Parathyroid adenoma (tissue), 2 donors: ENCODE data around the gene H2BW1.
"Not testable (repeated sequence)": the region's sequence is repeated elsewhere in the genome, so short reads cannot be mapped to it uniquely, and the experiment has no call there.

Experiments used
- H2AFZ ChIP-seq: fragments of 300-600 bp; sonication (generic); one replicate; pipeline ENCODE4 v1.7.0; 2017; ENCODE audit warnings: antibody characterized with exemption, mild to moderate bottlenecking
- H3K27ac ChIP-seq: fragments of 300-600 bp; sonication (generic); one replicate; pipeline ENCODE4 v1.7.0; 2017
- H3K27me3 ChIP-seq: fragments of 300-600 bp; sonication (generic); one replicate; pipeline ENCODE4 v1.7.0; 2017; ENCODE audit warnings: low read length; ENCODE audit not compliant: control insufficient read depth, insufficient read depth
- H3K36me3 ChIP-seq: fragments of 300-600 bp; sonication (generic); one replicate; pipeline ENCODE4 v1.7.0; 2017; ENCODE audit warnings: low read length; ENCODE audit not compliant: control insufficient read depth, insufficient read depth
- H3K4me1 ChIP-seq: fragments of 300-600 bp; sonication (generic); one replicate; pipeline ENCODE4 v1.7.0; 2017; ENCODE audit warnings: control low read depth
- H3K4me2 ChIP-seq: fragments of 300-600 bp; sonication (generic); one replicate; pipeline ENCODE4 v1.7.0; 2017; ENCODE audit warnings: low read length
- H3K4me3 ChIP-seq: fragments of 300-600 bp; sonication (generic); one replicate; pipeline ENCODE4 v1.7.0; 2017; ENCODE audit warnings: low read depth, low read length
- H3K79me2 ChIP-seq: fragments of 300-600 bp; sonication (generic); one replicate; pipeline ENCODE4 v1.7.0; 2017; ENCODE audit warnings: control low read depth
- H3K9ac ChIP-seq: fragments of 300-600 bp; sonication (generic); one replicate; pipeline ENCODE4 v1.7.0; 2017; ENCODE audit warnings: mild to moderate bottlenecking
- H3K9me3 ChIP-seq: fragments of 300-600 bp; sonication (generic); one replicate; pipeline ENCODE4 v1.7.0; 2017; ENCODE audit warnings: low read length; ENCODE audit not compliant: control insufficient read depth
- CTCF ChIP-seq: fragments of 300-600 bp; sonication (generic); IDR thresholded peaks from one replicate; pipeline ENCODE4 v1.7.0; 2017; ENCODE audit warnings: antibody characterized with exemption, mild to moderate bottlenecking
- donor health status: primary hyperparathyroidism.

H2BW1 gene

GRCh38 chrX:104039689-104040505 is 26.4 kb upstream of the H2BW1 start, which contains the start of gene H2BW2:
TSS of gene H2BW2 (plus strand) at chrX:104039956. CDS start at chrX:104039995, 39 bp downstream.
- H3K9me3 ChIP-seq, result no peaks in the 10 kb centered on the region
- H2AFZ ChIP-seq, result no peak within 1 kb of the TSS

GRCh38 chrX:104018126-104018525 is 4.6 kb upstream of the H2BW1 start:
- no peak overlapping the region for H3K4me2 ChIP-seq
- H3K36me3 ChIP-seq, result no peaks in the 10 kb centered on the region
- no peak overlapping the region for H3K27ac ChIP-seq
- no peak overlapping the region for H3K4me3 ChIP-seq
- TF ChIP-seq CTCF, result no peak
- H3K4me1 ChIP-seq, result no peaks in the 10 kb centered on the region
- no peaks in the 10 kb centered on the region for H3K79me2 ChIP-seq
- H2AFZ ChIP-seq, result no peak overlapping the region
- no peak overlapping the region for H3K9ac ChIP-seq
- no peaks in the 10 kb centered on the region for H3K27me3 ChIP-seq
- no peaks in the 10 kb centered on the region for H3K9me3 ChIP-seq

More at GRCh38 chrX:104039689-104040505, 26.4 kb upstream of the H2BW1 start, which contains the start of gene H2BW2:
- no peaks in the 10 kb centered on the region for H3K4me1 ChIP-seq
- no peaks in the 10 kb centered on the region for H3K79me2 ChIP-seq
- H3K4me2 ChIP-seq, result no peak within 1 kb of the TSS
- H3K9ac ChIP-seq, result no peak within 1 kb of the TSS
- H3K27ac ChIP-seq, result no peak within 1 kb of the TSS
- H3K4me3 ChIP-seq, result no peak within 1 kb of the TSS
- H3K36me3 ChIP-seq, result no peaks in the 10 kb centered on the region
- no peak for TF ChIP-seq CTCF
- no peaks in the 10 kb centered on the region for H3K27me3 ChIP-seq

- H3K27ac ChIP-seq, H3K36me3 ChIP-seq, H3K9me3 ChIP-seq, H3K4me2 ChIP-seq, H3K4me1 ChIP-seq, H3K4me3 ChIP-seq, H2AFZ ChIP-seq, H3K9ac ChIP-seq, H3K27me3 ChIP-seq, H3K79me2 ChIP-seq: not testable (repeated sequence)
Observed at GRCh38 chrX:104015576-104015975, 2.1 kb upstream of the H2BW1 start.

- no peaks in the 10 kb centered on the region for H3K79me2 ChIP-seq
- no peaks in the 10 kb centered on the region for H3K9me3 ChIP-seq
- no peaks in the 10 kb centered on the region for H3K36me3 ChIP-seq
- H3K4me3 ChIP-seq, result no peak overlapping the region
- H3K27ac ChIP-seq, result no peak overlapping the region
- H3K4me2 ChIP-seq, result no peak overlapping the region
- H3K9ac ChIP-seq, result no peak overlapping the region
- H3K4me1 ChIP-seq, result no peaks in the 10 kb centered on the region
- no peak for TF ChIP-seq CTCF
- H2AFZ ChIP-seq, result no peak overlapping the region
- H3K27me3 ChIP-seq, result no peaks in the 10 kb centered on the region
Observed at GRCh38 chrX:104013158-104013557, 350 bp downstream of the H2BW1 start.

GRCh38 chrX:104008831-104009230 is 4.7 kb downstream of the H2BW1 start:
- no peaks in the 10 kb centered on the region for H3K27me3 ChIP-seq
- H3K4me2 ChIP-seq, result no peak overlapping the region
- no peak overlapping the region for H3K27ac ChIP-seq
- H3K4me3 ChIP-seq, result no peak overlapping the region
- H3K9me3 ChIP-seq, result no peaks in the 10 kb centered on the region
- no peak overlapping the region for H3K9ac ChIP-seq
- H2AFZ ChIP-seq, result no peak overlapping the region
- H3K4me1 ChIP-seq, result no peaks in the 10 kb centered on the region
- H3K36me3 ChIP-seq, result no peaks in the 10 kb centered on the region
- TF ChIP-seq CTCF, result no peak
- H3K79me2 ChIP-seq, result no peaks in the 10 kb centered on the region
